ENCODE measurements around the gene PGAM2.

The PGAM2 gene

DNA sequence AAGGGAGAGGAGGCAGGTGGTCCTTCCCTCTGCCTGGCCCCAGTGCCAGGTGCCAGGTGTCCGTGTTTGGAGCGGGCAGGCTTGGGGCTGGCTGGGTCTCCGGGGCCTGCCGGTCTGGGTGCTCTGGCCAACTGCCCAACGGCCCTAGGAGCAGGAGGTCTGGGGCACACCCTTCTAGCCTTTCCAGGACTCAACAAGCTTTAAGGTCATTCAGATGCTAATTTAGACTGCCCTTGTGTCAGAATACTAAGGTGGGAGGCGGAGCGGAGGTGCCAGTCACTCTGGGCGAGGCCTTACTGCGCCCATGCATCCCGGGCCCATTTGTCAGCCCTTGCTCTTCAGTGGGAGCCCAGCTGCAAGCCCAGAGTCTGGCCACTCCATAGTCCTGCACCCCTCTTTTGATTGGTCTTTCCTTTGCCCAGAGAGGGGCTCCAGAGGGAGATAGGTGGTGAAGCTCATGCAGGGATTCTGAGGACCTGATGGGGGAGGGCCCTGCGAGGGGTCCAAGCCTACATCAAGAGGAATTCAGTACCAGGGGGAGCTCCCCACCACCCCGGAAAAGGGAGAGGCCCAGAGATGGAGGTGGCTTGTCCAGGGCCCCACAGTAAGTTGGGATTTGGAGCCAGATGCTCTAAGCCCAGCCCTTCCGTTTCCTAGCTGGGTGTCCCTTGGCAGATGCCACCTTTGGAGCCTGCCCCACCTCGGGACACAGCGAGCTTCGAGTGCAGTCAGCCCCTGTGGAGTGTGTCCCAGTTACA is 1.3 kb downstream of the PGAM2 start:
- TF ChIP-seq, protein P1, sequence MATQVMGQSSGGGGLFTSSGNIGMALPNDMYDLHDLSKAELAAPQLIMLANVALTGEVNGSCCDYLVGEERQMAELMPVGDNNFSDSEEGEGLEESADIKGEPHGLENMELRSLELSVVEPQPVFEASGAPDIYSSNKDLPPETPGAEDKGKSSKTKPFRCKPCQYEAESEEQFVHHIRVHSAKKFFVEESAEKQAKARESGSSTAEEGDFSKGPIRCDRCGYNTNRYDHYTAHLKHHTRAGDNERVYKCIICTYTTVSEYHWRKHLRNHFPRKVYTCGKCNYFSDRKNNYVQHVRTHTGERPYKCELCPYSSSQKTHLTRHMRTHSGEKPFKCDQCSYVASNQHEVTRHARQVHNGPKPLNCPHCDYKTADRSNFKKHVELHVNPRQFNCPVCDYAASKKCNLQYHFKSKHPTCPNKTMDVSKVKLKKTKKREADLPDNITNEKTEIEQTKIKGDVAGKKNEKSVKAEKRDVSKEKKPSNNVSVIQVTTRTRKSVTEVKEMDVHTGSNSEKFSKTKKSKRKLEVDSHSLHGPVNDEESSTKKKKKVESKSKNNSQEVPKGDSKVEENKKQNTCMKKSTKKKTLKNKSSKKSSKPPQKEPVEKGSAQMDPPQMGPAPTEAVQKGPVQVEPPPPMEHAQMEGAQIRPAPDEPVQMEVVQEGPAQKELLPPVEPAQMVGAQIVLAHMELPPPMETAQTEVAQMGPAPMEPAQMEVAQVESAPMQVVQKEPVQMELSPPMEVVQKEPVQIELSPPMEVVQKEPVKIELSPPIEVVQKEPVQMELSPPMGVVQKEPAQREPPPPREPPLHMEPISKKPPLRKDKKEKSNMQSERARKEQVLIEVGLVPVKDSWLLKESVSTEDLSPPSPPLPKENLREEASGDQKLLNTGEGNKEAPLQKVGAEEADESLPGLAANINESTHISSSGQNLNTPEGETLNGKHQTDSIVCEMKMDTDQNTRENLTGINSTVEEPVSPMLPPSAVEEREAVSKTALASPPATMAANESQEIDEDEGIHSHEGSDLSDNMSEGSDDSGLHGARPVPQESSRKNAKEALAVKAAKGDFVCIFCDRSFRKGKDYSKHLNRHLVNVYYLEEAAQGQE (IDR thresholded peaks at IDR 0.05; ENCODE audit: insufficient read depth in 1 of 2, low read depth in 2 of 2, low read length in 2 of 2) = 0 out of 4 replicates have a peak, but pooled peaks of 1 of the 2 experiments have one; percentile 18
- TF ChIP-seq POLR2AphosphoS5 (IDR thresholded peaks at IDR 0.05; ENCODE audit: low read depth, low read length) (peak; percentile 16; the same call in 1 of the 2 replicates), FOXP2 (optimal IDR thresholded peaks at IDR 0.05; ENCODE audit: borderline replicate concordance, extremely low read depth, extremely low read length, insufficient read depth) (no peak), TAF1 (IDR thresholded peaks at IDR 0.05; ENCODE audit: borderline replicate concordance, insufficient read depth, low read length) (no peak), SIN3A (IDR thresholded peaks at IDR 0.05; ENCODE audit: borderline replicate concordance, insufficient read depth, low read length) (no peak)

DNA sequence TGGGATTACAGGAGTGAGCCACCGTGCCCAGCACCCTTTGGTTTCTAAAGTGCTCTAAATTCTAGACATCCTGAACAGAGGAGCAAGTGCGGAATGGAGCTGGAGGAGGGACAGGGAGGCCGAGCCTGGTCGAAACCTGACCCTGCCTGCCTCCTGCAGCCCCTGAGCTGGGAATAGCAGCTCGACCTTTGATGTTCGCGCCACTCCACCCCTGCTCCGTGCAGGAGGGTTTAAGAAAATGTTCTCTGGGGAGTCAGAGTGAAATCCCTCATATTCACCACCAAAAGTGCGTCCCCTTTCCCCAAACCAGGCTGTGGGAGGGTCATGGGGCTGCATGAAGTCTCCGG is 1.8 kb downstream of the PGAM2 start:
- TF ChIP-seq POLR2AphosphoS5 (IDR thresholded peaks at IDR 0.05; ENCODE audit: low read depth, low read length) (no peak), FOXP2 (optimal IDR thresholded peaks at IDR 0.05; ENCODE audit: borderline replicate concordance, extremely low read depth, extremely low read length, insufficient read depth) (no peak), TAF1 (IDR thresholded peaks at IDR 0.05; ENCODE audit: borderline replicate concordance, insufficient read depth, low read length) (no peak)

DNA sequence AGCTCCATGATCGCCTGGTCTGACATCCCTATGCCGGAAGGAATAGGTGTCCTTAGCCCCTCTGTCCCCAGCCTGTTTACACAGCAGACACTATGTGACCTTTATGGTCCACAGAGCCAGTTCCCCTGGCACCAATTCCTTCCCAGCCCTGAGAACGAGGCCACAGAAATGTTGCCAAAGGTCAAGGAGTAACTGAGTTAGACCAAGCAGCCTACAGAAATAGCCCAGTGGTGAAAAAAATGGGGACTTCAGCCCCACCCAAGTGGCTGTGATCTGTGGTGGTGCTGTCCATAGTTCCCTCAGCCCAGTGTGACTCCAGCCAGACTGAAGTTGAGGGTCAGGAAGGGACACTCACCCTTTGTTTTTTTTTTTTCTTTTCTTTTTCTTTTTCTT is 2.5 kb downstream of the PGAM2 start:
- TF ChIP-seq TAF1 (IDR thresholded peaks at IDR 0.05; ENCODE audit: borderline replicate concordance, insufficient read depth, low read length) = no peak
- no peak for TF ChIP-seq POLR2AphosphoS5 (IDR thresholded peaks at IDR 0.05; ENCODE audit: low read depth, low read length)
- TF ChIP-seq FOXP2 (optimal IDR thresholded peaks at IDR 0.05; ENCODE audit: borderline replicate concordance, extremely low read depth, extremely low read length, insufficient read depth) = no peak
- TF ChIP-seq, protein P1 (IDR thresholded peaks at IDR 0.05; ENCODE audit: insufficient read depth in 1 of 2, low read depth in 2 of 2, low read length in 2 of 2) = no peak
- no peak for TF ChIP-seq SIN3A (IDR thresholded peaks at IDR 0.05; ENCODE audit: borderline replicate concordance, insufficient read depth, low read length)

DNA sequence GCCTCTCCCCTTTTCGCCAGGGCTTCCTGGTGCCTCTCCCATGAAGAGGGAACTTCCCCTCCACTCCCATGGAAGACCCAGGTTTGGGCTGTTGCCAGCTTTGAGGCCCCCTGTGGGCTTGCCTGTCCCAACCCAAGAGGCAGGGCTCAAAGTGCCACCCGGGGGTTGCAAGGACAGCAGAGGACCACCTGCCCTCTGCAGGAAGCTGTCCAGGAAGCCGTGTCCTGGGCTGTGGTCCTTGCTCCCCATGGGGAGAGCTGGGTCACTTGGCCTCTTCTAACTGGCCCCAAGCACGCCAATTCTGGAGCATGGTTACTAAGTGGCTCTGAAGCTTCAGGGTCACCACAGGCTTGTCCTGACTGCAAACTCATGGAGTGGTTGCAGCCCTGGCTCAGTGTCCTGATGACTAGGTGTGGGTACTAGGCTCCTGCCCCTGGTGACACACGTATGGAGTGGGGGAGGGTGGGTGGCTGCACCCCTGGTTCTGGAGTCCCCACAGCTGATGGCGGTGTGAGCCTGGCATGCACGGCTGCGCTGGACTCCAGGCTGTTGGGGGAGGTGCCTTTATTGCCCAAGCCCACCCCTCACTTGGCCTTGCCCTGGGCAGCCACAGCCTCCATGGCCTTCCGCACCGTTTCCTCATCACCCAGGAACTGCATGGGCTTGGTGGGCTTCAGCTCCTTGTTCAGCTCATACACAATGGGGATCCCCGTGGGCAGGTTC is 3.0 kb downstream of the PGAM2 start:
- TF ChIP-seq SIN3A (IDR thresholded peaks at IDR 0.05; ENCODE audit: borderline replicate concordance, insufficient read depth, low read length) = no peak
- no peak for TF ChIP-seq FOXP2 (optimal IDR thresholded peaks at IDR 0.05; ENCODE audit: borderline replicate concordance, extremely low read depth, extremely low read length, insufficient read depth)
- TF ChIP-seq TAF1 (IDR thresholded peaks at IDR 0.05; ENCODE audit: borderline replicate concordance, insufficient read depth, low read length) = no peak
- TF ChIP-seq, protein P1 (IDR thresholded peaks at IDR 0.05; ENCODE audit: insufficient read depth in 1 of 2, low read depth in 2 of 2, low read length in 2 of 2) = no peak
- TF ChIP-seq POLR2AphosphoS5 (IDR thresholded peaks at IDR 0.05; ENCODE audit: low read depth, low read length) = no peak

DNA sequence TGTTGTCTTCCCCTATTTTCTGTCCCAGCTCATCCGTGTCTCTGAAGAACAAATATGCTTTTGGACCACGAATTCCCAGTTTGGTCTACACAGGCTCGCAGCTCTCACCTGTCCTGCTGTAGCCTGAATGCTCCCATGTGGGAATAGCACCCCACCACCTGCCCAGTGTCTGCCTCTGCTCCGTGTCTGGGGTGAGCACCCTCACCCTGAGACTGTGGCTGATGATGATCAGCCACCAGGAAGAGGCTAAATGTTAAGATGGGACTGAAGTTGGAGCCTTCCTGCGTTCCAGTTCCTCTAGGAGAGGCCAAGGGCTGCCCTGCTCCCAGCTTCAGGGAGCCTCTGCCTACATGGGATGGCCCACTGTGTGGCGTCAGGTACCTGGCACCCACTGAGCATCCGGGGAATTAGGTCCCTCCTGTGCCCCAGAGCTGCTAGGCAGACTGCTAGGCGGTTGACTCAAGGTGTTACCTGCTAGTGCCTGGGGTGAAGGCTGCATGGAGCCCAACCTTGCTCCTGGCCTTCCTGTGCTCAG is 3.7 kb downstream of the PGAM2 start:
- TF ChIP-seq, protein P1 (IDR thresholded peaks at IDR 0.05; ENCODE audit: insufficient read depth in 1 of 2, low read depth in 2 of 2, low read length in 2 of 2) = no peak

Measured in PFSK-1 (cell line).